HepG2 (cell line): ENCODE data around the gene ROM1. TPM values are rescaled to one million over a fixed set of nuclear protein-coding genes. Genes with fewer than 3 reads are reported as not detected.

Source experiments
- CHD2 ChIP-seq: IDR thresholded peaks from 2 replicates; pipeline ENCODE4 v1.6.1; 2011; ENCODE audit warnings: low read depth, low read length, improper control_type of control experiment
- EP300 ChIP-seq, 3 experiments: sonication (generic) in 1 of 3; formaldehyde crosslinking in 1 of 3; IDR thresholded peaks; 2 replicates each; pipeline versions ENCODE4 v1.5.1 to v1.6.1; 2011 to 2020; ENCODE audit warnings: low read depth in 2 of 3, low read length in 2 of 3, borderline replicate concordance in 1 of 3, improper control_type of control experiment in 1 of 3, mild to moderate bottlenecking in 1 of 3, missing genetic modification reagents in 1 of 3, moderate library complexity in 1 of 3
- KDM1A ChIP-seq: IDR thresholded peaks from 2 replicates; pipeline ENCODE4 v1.6.1; 2016; ENCODE audit warnings: missing compliant biosample characterization
- MEIS1 ChIP-seq: sonication (generic); formaldehyde crosslinking; IDR thresholded peaks from 2 replicates; pipeline ENCODE4 v1.9.0; 2021; ENCODE audit warnings: mild to moderate bottlenecking, missing genetic modification reagents, moderate library complexity, borderline replicate concordance
- MYNN ChIP-seq: sonication (generic); formaldehyde crosslinking; IDR thresholded peaks from 2 replicates; pipeline ENCODE4 v1.4.0; 2020; ENCODE audit warnings: mild to moderate bottlenecking, low read depth, missing genetic modification reagents
- NCOA1 ChIP-seq: sonication (generic); formaldehyde crosslinking; IDR thresholded peaks from 2 replicates; pipeline ENCODE4 v1.9.0; 2021; ENCODE audit warnings: missing genetic modification reagents
- NR2F1 ChIP-seq, 2 experiments: fragments of 450-650 bp in 1 of 2; formaldehyde crosslinking in 1 of 2; IDR thresholded peaks; 2 replicates each; pipeline versions ENCODE4 v1.5.0 to v1.6.1; 2016 to 2020; ENCODE audit warnings: mild to moderate bottlenecking in 1 of 2, missing compliant biosample characterization in 1 of 2, missing genetic modification reagents in 1 of 2, moderate library complexity in 1 of 2
- PRPF4 ChIP-seq: fragments of 200-400 bp; formaldehyde crosslinking; IDR thresholded peaks from 2 replicates; pipeline ENCODE4 v1.6.1; 2016; ENCODE audit warnings: low read length, low read depth; ENCODE audit not compliant: poor library complexity, severe bottlenecking
- SIN3B ChIP-seq: fragments of 150-350 bp; IDR thresholded peaks from 2 replicates; pipeline ENCODE4 v1.6.1; 2014; ENCODE audit warnings: low read length
- SKI ChIP-seq: fragments of 450-650 bp; IDR thresholded peaks from one replicate; pipeline ENCODE4 v1.6.1; 2018; ENCODE audit warnings: mild to moderate bottlenecking; ENCODE audit not compliant: partially characterized antibody
- SOX5 ChIP-seq: IDR thresholded peaks from 2 replicates; pipeline ENCODE4 v1.6.1; 2016; ENCODE audit warnings: borderline replicate concordance
- TGIF2 ChIP-seq: IDR thresholded peaks from 2 replicates; pipeline ENCODE4 v1.6.1; 2016; ENCODE audit warnings: control low read depth, missing compliant biosample characterization
- U2AF2 ChIP-seq: fragments of 200-400 bp; formaldehyde crosslinking; IDR thresholded peaks from 2 replicates; pipeline ENCODE4 v1.6.1; 2017; ENCODE audit warnings: low read depth, mild to moderate bottlenecking, low read length
- ZNF121 ChIP-seq: sonication (generic); formaldehyde crosslinking; IDR thresholded peaks from 2 replicates; pipeline ENCODE4 v1.5.0; 2020; ENCODE audit warnings: mild to moderate bottlenecking, missing genetic modification reagents
- ZNF205 ChIP-seq: IDR thresholded peaks from 2 replicates; pipeline ENCODE4 v1.6.1; 2018; ENCODE audit warnings: missing biosample characterization, missing genetic modification reagents
- ZNF275 ChIP-seq: sonication (generic); formaldehyde crosslinking; IDR thresholded peaks from 2 replicates; pipeline ENCODE4 v1.8.0; 2022; ENCODE audit warnings: missing genetic modification reagents, mild to moderate bottlenecking, inconsistent platforms, borderline replicate concordance
- ZNF556 ChIP-seq: sonication (generic); formaldehyde crosslinking; IDR thresholded peaks from 2 replicates; pipeline ENCODE4 v1.4.0; 2020; ENCODE audit warnings: mild to moderate bottlenecking, missing genetic modification reagents, borderline replicate concordance
- ZNF704 ChIP-seq: sonication (generic); formaldehyde crosslinking; IDR thresholded peaks from 2 replicates; pipeline ENCODE4 v1.8.1; 2023; ENCODE audit warnings: mild to moderate bottlenecking, inconsistent platforms, moderate library complexity, missing genetic modification reagents, borderline replicate concordance
- polyA plus RNA-seq, 8 experiments: library from polyadenylated mRNA; depleted of rRNA in 3 of 8; stranded (reverse) in 7 of 8; unstranded in 1 of 8; fragments of >200 nt; fragmentation: Illumina TruSeq in 4 of 8; extraction: Trizol in 4 of 8; gene quantifications; 2 replicates each; pipeline versions ENCODE4 v1.2.1 to v1.2.3, GENCODE V29; 2011 to 2016; ENCODE audit warnings: low read depth in 4 of 8, missing spikeins in 1 of 8, mixed read lengths in 1 of 8; ENCODE audit not compliant: insufficient read depth in 1 of 8
- total RNA-seq, 5 experiments: library from RNA; depleted of rRNA; stranded (reverse); fragments of >200 nt; fragmentation: Illumina TruSeq; extraction: Trizol; gene quantifications; 2 replicates each; pipeline ENCODE4 v1.2.3, GENCODE V29; 2016; ENCODE audit warnings: low read depth in 1 of 5
- TF ChIP-seq, protein P1 (sequence below): sonication (generic); formaldehyde crosslinking; IDR thresholded peaks from 2 replicates; pipeline ENCODE4 v1.4.0; 2020; ENCODE audit warnings: missing genetic modification reagents
- TF ChIP-seq, protein P2 (sequence below): IDR thresholded peaks from 2 replicates; pipeline ENCODE4 v1.6.1; 2016; ENCODE audit warnings: mild to moderate bottlenecking, missing biosample characterization, missing genetic modification reagents
- TF ChIP-seq, protein P3 (sequence below): sonication (generic); formaldehyde crosslinking; IDR thresholded peaks from 2 replicates; pipeline ENCODE4 v1.5.0; 2020; ENCODE audit warnings: missing genetic modification reagents

Gene ROM1
- total and polyA plus RNA-seq, 2 of the 13 experiments (the other 11 are each of a cell fraction or from before 2014, with no cell fraction given) = 1.2 to 2.4 TPM

DNA sequence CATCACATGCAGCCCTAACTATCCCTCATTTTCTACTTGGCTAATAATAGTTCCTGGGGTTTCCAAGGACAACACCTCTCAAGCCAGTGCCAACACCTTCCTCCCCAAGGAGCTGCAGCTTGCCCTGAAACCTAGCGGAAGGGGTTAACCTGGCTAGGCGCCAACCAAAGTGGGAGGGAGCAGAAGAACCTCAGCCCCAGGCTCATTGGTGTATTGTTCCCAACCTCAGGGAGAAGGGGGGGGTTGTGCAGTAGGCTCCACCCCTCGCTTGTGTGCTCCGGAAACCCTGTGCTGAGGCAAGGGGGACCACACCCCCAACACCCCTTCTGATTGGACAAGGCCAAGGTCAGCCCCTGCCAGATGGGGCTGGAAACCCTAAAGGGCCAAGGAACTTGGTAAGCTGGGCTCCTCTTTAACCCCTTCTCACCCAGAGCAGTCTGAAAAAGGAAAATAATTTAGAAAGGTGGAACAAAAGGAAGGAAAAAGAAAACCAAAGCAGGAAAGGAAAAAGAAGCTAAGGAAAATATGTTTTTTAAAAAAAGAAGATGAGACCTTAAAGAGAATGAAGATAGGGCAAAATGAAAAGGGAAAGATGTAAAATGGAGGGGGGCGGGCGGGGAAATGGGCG lies 13.9 kb upstream of the ROM1 start (continued):
- no peak for TF ChIP-seq ZNF704 (CRISPR knock-in tag)
- no peak for TF ChIP-seq ZNF275 (CRISPR knock-in tag)
- TF ChIP-seq ZNF205 (CRISPR knock-in tag) = no peak
- TF ChIP-seq TGIF2 (CRISPR knock-in tag) = peak; percentile 77; the same call in 1 of the 2 replicates
- TF ChIP-seq, protein P1, sequence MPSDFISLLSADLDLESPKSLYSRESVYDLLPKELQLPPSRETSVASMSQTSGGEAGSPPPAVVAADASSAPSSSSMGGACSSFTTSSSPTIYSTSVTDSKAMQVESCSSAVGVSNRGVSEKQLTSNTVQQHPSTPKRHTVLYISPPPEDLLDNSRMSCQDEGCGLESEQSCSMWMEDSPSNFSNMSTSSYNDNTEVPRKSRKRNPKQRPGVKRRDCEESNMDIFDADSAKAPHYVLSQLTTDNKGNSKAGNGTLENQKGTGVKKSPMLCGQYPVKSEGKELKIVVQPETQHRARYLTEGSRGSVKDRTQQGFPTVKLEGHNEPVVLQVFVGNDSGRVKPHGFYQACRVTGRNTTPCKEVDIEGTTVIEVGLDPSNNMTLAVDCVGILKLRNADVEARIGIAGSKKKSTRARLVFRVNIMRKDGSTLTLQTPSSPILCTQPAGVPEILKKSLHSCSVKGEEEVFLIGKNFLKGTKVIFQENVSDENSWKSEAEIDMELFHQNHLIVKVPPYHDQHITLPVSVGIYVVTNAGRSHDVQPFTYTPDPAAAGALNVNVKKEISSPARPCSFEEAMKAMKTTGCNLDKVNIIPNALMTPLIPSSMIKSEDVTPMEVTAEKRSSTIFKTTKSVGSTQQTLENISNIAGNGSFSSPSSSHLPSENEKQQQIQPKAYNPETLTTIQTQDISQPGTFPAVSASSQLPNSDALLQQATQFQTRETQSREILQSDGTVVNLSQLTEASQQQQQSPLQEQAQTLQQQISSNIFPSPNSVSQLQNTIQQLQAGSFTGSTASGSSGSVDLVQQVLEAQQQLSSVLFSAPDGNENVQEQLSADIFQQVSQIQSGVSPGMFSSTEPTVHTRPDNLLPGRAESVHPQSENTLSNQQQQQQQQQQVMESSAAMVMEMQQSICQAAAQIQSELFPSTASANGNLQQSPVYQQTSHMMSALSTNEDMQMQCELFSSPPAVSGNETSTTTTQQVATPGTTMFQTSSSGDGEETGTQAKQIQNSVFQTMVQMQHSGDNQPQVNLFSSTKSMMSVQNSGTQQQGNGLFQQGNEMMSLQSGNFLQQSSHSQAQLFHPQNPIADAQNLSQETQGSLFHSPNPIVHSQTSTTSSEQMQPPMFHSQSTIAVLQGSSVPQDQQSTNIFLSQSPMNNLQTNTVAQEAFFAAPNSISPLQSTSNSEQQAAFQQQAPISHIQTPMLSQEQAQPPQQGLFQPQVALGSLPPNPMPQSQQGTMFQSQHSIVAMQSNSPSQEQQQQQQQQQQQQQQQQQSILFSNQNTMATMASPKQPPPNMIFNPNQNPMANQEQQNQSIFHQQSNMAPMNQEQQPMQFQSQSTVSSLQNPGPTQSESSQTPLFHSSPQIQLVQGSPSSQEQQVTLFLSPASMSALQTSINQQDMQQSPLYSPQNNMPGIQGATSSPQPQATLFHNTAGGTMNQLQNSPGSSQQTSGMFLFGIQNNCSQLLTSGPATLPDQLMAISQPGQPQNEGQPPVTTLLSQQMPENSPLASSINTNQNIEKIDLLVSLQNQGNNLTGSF = no peak
- TF ChIP-seq SKI = peak; percentile 9
- TF ChIP-seq MEIS1 (CRISPR knock-in tag) = no peak
- no peak for TF ChIP-seq NCOA1 (CRISPR knock-in tag)
- no peak for TF ChIP-seq SIN3B
- peak; percentile 28 to 50; a peak in 1 of 4 replicates for TF ChIP-seq EP300 (IDR thresholded peaks at IDR 0.05; ENCODE audit: low read depth in 2 of 2, low read length in 2 of 2)
- no peak for TF ChIP-seq EP300 (CRISPR knock-in tag; IDR thresholded peaks at IDR 0.05; ENCODE audit: borderline replicate concordance)
- no peak for TF ChIP-seq KDM1A (CRISPR knock-in tag)
- 0 out of 2 replicates have a peak, but pooled peaks have one; percentile 45 for TF ChIP-seq ZNF556
- TF ChIP-seq, protein P2, sequence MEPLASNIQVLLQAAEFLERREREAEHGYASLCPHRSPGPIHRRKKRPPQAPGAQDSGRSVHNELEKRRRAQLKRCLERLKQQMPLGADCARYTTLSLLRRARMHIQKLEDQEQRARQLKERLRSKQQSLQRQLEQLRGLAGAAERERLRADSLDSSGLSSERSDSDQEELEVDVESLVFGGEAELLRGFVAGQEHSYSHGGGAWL (CRISPR knock-in tag) = no peak
- TF ChIP-seq MYNN (CRISPR knock-in tag) = no peak
- no peak for TF ChIP-seq NR2F1 (CRISPR knock-in tag; IDR thresholded peaks at IDR 0.05)
- TF ChIP-seq PRPF4 = no peak
- no peak for TF ChIP-seq CHD2
- TF ChIP-seq U2AF2 = no peak
- no peak for TF ChIP-seq ZNF121 (CRISPR knock-in tag)
- TF ChIP-seq, protein P3, sequence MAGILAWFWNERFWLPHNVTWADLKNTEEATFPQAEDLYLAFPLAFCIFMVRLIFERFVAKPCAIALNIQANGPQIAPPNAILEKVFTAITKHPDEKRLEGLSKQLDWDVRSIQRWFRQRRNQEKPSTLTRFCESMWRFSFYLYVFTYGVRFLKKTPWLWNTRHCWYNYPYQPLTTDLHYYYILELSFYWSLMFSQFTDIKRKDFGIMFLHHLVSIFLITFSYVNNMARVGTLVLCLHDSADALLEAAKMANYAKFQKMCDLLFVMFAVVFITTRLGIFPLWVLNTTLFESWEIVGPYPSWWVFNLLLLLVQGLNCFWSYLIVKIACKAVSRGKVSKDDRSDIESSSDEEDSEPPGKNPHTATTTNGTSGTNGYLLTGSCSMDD (CRISPR knock-in tag) = no peak
- TF ChIP-seq SOX5 = peak; percentile 76; the same call in 1 of the 2 replicates
